Measurements from ENCODE around the gene ARPC4.

GRCh38 chr3:9810433-9810770 lies 17.5 kb downstream of the ARPC4 start:
- TF ChIP-seq, protein P1, sequence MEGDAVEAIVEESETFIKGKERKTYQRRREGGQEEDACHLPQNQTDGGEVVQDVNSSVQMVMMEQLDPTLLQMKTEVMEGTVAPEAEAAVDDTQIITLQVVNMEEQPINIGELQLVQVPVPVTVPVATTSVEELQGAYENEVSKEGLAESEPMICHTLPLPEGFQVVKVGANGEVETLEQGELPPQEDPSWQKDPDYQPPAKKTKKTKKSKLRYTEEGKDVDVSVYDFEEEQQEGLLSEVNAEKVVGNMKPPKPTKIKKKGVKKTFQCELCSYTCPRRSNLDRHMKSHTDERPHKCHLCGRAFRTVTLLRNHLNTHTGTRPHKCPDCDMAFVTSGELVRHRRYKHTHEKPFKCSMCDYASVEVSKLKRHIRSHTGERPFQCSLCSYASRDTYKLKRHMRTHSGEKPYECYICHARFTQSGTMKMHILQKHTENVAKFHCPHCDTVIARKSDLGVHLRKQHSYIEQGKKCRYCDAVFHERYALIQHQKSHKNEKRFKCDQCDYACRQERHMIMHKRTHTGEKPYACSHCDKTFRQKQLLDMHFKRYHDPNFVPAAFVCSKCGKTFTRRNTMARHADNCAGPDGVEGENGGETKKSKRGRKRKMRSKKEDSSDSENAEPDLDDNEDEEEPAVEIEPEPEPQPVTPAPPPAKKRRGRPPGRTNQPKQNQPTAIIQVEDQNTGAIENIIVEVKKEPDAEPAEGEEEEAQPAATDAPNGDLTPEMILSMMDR (IDR thresholded peaks at IDR 0.05) = no peak
- no peak for TF ChIP-seq EP300 (IDR thresholded peaks at IDR 0.05)
